Right ventricle myocardium inferior (tissue), 1 donor: ENCODE results near the gene PAWR. TPM values are rescaled to one million over a fixed set of nuclear protein-coding genes. Genes with fewer than 3 reads are reported as not detected.
"Not testable (repeated sequence)": the region's sequence is repeated elsewhere in the genome, so short reads cannot be mapped to it uniquely, and the experiment has no call there.

ENCODE experiments used
- ATAC-seq: fragments of 200-7000 bp; cut with Tn5 transposase; one replicate; pipeline ENCODE4 v1.9.1; 2020; ENCODE audit warnings: mild to moderate bottlenecking, moderate library complexity
- DNase-seq: peaks from one replicate; pipeline ENCODE4 v3.0.0; 2021; ENCODE audit errors: missing footprints
- intact Hi-C: fragments of 100-400 bp; cut with DNase I; formaldehyde crosslinking; loops from one replicate; pipeline ENCODE4 v1.11.0; 2022
- total RNA-seq: library from RNA; stranded (reverse); fragmentation: NEBNext Ultra II Directional; extraction: Animal tissue kit (Norgen Biotek cat#: 25700); gene quantifications from one replicate; pipeline ENCODE4 v1.2.1, GENCODE V29; 2021
- donor health status: DM: no; HTN: yes; CAD: no; lungs with severe emphysema.

Gene PAWR
- total RNA-seq, 1 donor from 2014 or later = 11.8 TPM

- intact Hi-C loops = no loop called here
- DNase-seq (no peak), ATAC-seq (no peak)
These were observed 71.8 kb downstream of the PAWR start for GRCh38 chr12:79618848-79619404.

- intact Hi-C loops = no loop called here
- no peak for ATAC-seq
These were observed 73.1 kb downstream of the PAWR start for GRCh38 chr12:79617696-79618095.

GRCh38 chr12:79615596-79616560 lies 74.9 kb downstream of the PAWR start:
- intact Hi-C loops = no loop called here
- DNase-seq (no peak), ATAC-seq (no peak)

More at GRCh38 chr12:79617696-79618095, 73.1 kb downstream of the PAWR start:
- no peak for DNase-seq

GRCh38 chr12:79614730-79615129 lies 76.0 kb downstream of the PAWR start:
- DNase-seq (no peak), ATAC-seq (no peak)
- intact Hi-C loops = no loop called here

- DNase-seq = no peak
- intact Hi-C loops = no loop called here
- no peak for ATAC-seq
These were observed 88.9 kb downstream of the PAWR start for GRCh38 chr12:79601908-79602307.

GRCh38 chr12:79597910-79598309 lies 92.9 kb downstream of the PAWR start:
- DNase-seq (no peak), ATAC-seq (no peak)
- intact Hi-C loops = no loop called here

GRCh38 chr12:79596719-79597350 lies 93.9 kb downstream of the PAWR start:
- intact Hi-C loops = no loop called here
- DNase-seq = no peak
- no peak for ATAC-seq

- DNase-seq = no peak
- ATAC-seq = no peak
- intact Hi-C loops = no loop called here
These were observed 95.5 kb downstream of the PAWR start for GRCh38 chr12:79595273-79595672.

GRCh38 chr12:79592865-79593264 lies 97.9 kb downstream of the PAWR start:
- intact Hi-C loops = no loop called here
- ATAC-seq (no peak), DNase-seq (no peak)

- no peak for DNase-seq
- intact Hi-C loops = no loop called here
These were observed 98.8 kb downstream of the PAWR start for GRCh38 chr12:79591988-79592387.

GRCh38 chr12:79590751-79591150 lies 100.0 kb downstream of the PAWR start:
- ATAC-seq (no peak), DNase-seq (no peak)
- intact Hi-C loops = no loop called here

More at GRCh38 chr12:79591988-79592387, 98.8 kb downstream of the PAWR start:
- no peak for ATAC-seq

GRCh38 chr12:79587368-79587767 lies 103.4 kb downstream of the PAWR start:
- ATAC-seq (no peak), DNase-seq (no peak)
- intact Hi-C loops = no loop called here

GRCh38 chr12:79585147-79585546 lies 105.6 kb downstream of the PAWR start:
- no peak for DNase-seq
- ATAC-seq = no peak
- intact Hi-C loops = no loop called here

GRCh38 chr12:79573820-79574219 lies 116.9 kb downstream of the PAWR start:
- no peak for ATAC-seq
- intact Hi-C loops = no loop called here
- DNase-seq = no peak

- intact Hi-C loops = no loop called here
- ATAC-seq = no peak
These were observed 121.1 kb downstream of the PAWR start for GRCh38 chr12:79569679-79570078.

GRCh38 chr12:79567175-79567563 lies 123.6 kb downstream of the PAWR start:
- DNase-seq (no peak), ATAC-seq (no peak)
- intact Hi-C loops = no loop called here

More at GRCh38 chr12:79569679-79570078, 121.1 kb downstream of the PAWR start:
- DNase-seq = no peak

GRCh38 chr12:79566452-79567174 lies 124.2 kb downstream of the PAWR start:
- intact Hi-C loops = no loop called here

GRCh38 chr12:79564727-79565350 lies 125.9 kb downstream of the PAWR start:
- intact Hi-C loops, ATAC-seq, DNase-seq: not testable (repeated sequence)

More at GRCh38 chr12:79566452-79567174, 124.2 kb downstream of the PAWR start:
- no peak for ATAC-seq
- DNase-seq = no peak
